Measurements from ENCODE around the gene SELENOF. TPM values are rescaled to one million over a fixed set of nuclear protein-coding genes. Genes with fewer than 3 reads are reported as not detected.

Gene SELENOF
- total and polyA plus RNA-seq, 2 of the 13 experiments (the other 11 are each of a cell fraction or from before 2014, with no cell fraction given): 133 to 163 TPM

- TF ChIP-seq ZNF501 (CRISPR knock-in tag; IDR thresholded peaks at IDR 0.05): peak; percentile 38; the same call in 1 of the 2 replicates
- no peak for TF ChIP-seq ZNF619 (CRISPR knock-in tag; IDR thresholded peaks at IDR 0.05)
- TF ChIP-seq PCBP2 (optimal IDR thresholded peaks at IDR 0.05; ENCODE audit: low read depth, low read length, poor library complexity, severe bottlenecking): no peak
Observed at GRCh38 chr1:86833461-86834215, 80.3 kb downstream of the SELENOF start (continued).

- H3K36me3 ChIP-seq (replicated peaks in 1 of 2; ENCODE audit: control insufficient read depth in 1 of 2, insufficient read depth in 2 of 2, low read length in 2 of 2): no peaks in the 10 kb centered on the region
- BruUV-seq (replicated peaks): no TSS peak
- H2AFZ ChIP-seq (ENCODE audit: low read length): no peak overlapping the region
- ATAC-seq (no peak), FAIRE-seq (no peak), DNase-seq (ENCODE audit: low spot score) (no peak)
- TF ChIP-seq TOE1 (CRISPR knock-in tag; IDR thresholded peaks at IDR 0.05): no peak
- no peak for TF ChIP-seq RBFOX2 (IDR thresholded peaks at IDR 0.05; ENCODE audit: low read depth, low read length)
- TF ChIP-seq HOXA3 (CRISPR knock-in tag; IDR thresholded peaks at IDR 0.05): no peak
- ChIA-PET POLR2A (no interaction called here), CTCF (ENCODE audit: low intra/inter-chr PET ratio, low total read pairs) (no interaction called here)
- H4K20me1 ChIP-seq (ENCODE audit: insufficient read depth, low read length): no peaks in the 10 kb centered on the region
- H3K9ac ChIP-seq (ENCODE audit: insufficient read depth, low read depth, low read length): no peak overlapping the region
- no peak overlapping the region for H3K4me3 ChIP-seq (replicated peaks in 1 of 3; ENCODE audit: insufficient read depth in 1 of 3, low read depth in 2 of 3, low read length in 3 of 3)
- no peaks in the 10 kb centered on the region for H3K79me2 ChIP-seq (ENCODE audit: insufficient read depth, low read length)
- intact Hi-C loops (cut with micrococcal nuclease; ENCODE audit: unreplicated experiment) (loop anchor here (5.0 kb wide), 1 partner anchor 50 kb away; no protein-coding TSS in a partner anchor), in situ Hi-C loops (cut with HindIII; ENCODE audit: extremely low pct_ligation_motif_present, low pct_unique_long_range_greater_than_20kb) (loop anchor here (10.0 kb wide), 1 partner anchor 122 kb away; no protein-coding TSS in a partner anchor)
- H3K4me1 ChIP-seq (ENCODE audit: insufficient read depth, low read length): peaks cover 27% of the 10 kb centered on the region
- no peaks in the 10 kb centered on the region for H3K27me3 ChIP-seq (ENCODE audit: control insufficient read depth in 1 of 2, insufficient read depth in 2 of 2, low read length in 2 of 2)
- H3K27ac ChIP-seq (ENCODE audit: extremely low read length, insufficient read depth, low read length): no peak overlapping the region
- 100% methylated on average over 1 of the region's 1 CpG for WGBS (ENCODE audit: low lambda C conversion rate)
- no peaks in the 10 kb centered on the region for H3K9me3 ChIP-seq (ENCODE audit: low read length)
- H3K4me2 ChIP-seq (ENCODE audit: low read depth, low read length): no peak overlapping the region
Observed at GRCh38 chr1:86832433-86832832, 81.5 kb downstream of the SELENOF start.

GRCh38 chr1:86829321-86829720 lies 84.6 kb downstream of the SELENOF start:
- Histone ChIP-seq H2AFZ (ENCODE audit: low read length) (no peak overlapping the region), H3K36me3 (replicated peaks in 1 of 2; ENCODE audit: control insufficient read depth in 1 of 2, insufficient read depth in 2 of 2, low read length in 2 of 2) (no peaks in the 10 kb centered on the region), H3K4me1 (ENCODE audit: insufficient read depth, low read length) (peaks cover 42% of the 10 kb centered on the region), H3K9me3 (ENCODE audit: low read length) (no peaks in the 10 kb centered on the region), H3K27me3 (ENCODE audit: control insufficient read depth in 1 of 2, insufficient read depth in 2 of 2, low read length in 2 of 2) (no peaks in the 10 kb centered on the region), H3K9ac (ENCODE audit: insufficient read depth, low read depth, low read length) (no peak overlapping the region), H3K79me2 (ENCODE audit: insufficient read depth, low read length) (no peaks in the 10 kb centered on the region), H3K4me2 (ENCODE audit: low read depth, low read length) (no peak overlapping the region), H3K4me3 (replicated peaks in 1 of 3; ENCODE audit: insufficient read depth in 1 of 3, low read depth in 2 of 3, low read length in 3 of 3) (no peak overlapping the region), H4K20me1 (ENCODE audit: insufficient read depth, low read length) (no peaks in the 10 kb centered on the region), H3K27ac (ENCODE audit: extremely low read length, insufficient read depth, low read length) (no peak overlapping the region)
- 85% methylated on average over 3 of the region's 3 CpGs for WGBS (ENCODE audit: low lambda C conversion rate)
- TF ChIP-seq HNF4G (IDR thresholded peaks at IDR 0.05; ENCODE audit: borderline replicate concordance, low read depth, low read length): no peak
- TF ChIP-seq HNF4G (CRISPR knock-in tag; IDR thresholded peaks at IDR 0.05; ENCODE audit: borderline replicate concordance, low read depth): no peak
- no peak for TF ChIP-seq GPBP1L1 (CRISPR knock-in tag; IDR thresholded peaks at IDR 0.05)
- TF ChIP-seq MAF1 (CRISPR knock-in tag; IDR thresholded peaks at IDR 0.05; ENCODE audit: borderline replicate concordance): no peak
- TF ChIP-seq PTBP1 (IDR thresholded peaks at IDR 0.05; ENCODE audit: low read depth, low read length, poor library complexity, severe bottlenecking): no peak
- TF ChIP-seq ATF1 (CRISPR knock-in tag; IDR thresholded peaks at IDR 0.05): no peak
- TF ChIP-seq RAD21 (CRISPR knock-in tag; IDR thresholded peaks at IDR 0.05): no peak
- no peak for TF ChIP-seq MYNN (CRISPR knock-in tag; IDR thresholded peaks at IDR 0.05; ENCODE audit: low read depth)
- TF ChIP-seq ZNF607 (CRISPR knock-in tag; IDR thresholded peaks at IDR 0.05; ENCODE audit: borderline replicate concordance): no peak
- no peak for TF ChIP-seq ZNF644 (CRISPR knock-in tag; IDR thresholded peaks at IDR 0.05; ENCODE audit: low read depth)
- no peak for TF ChIP-seq SATB2 (CRISPR knock-in tag; IDR thresholded peaks at IDR 0.05)
- no peak for TF ChIP-seq HES4 (CRISPR knock-in tag; IDR thresholded peaks at IDR 0.05; ENCODE audit: borderline replicate concordance)
- FAIRE-seq: no peak
- intact Hi-C loops (cut with micrococcal nuclease; ENCODE audit: unreplicated experiment): no loop called here
- ChIA-PET CTCF (ENCODE audit: low intra/inter-chr PET ratio, low total read pairs) (no interaction called here), POLR2A (no interaction called here)
- DNase-seq (ENCODE audit: low spot score): no peak
- no TSS peak for BruUV-seq (replicated peaks)
- in situ Hi-C loops (cut with HindIII; ENCODE audit: extremely low pct_ligation_motif_present, low pct_unique_long_range_greater_than_20kb): loop anchor here (10.0 kb wide), 1 partner anchor 255 kb away; no protein-coding TSS in a partner anchor
- ATAC-seq: no peak
